Stimulated activated CD8-positive, alpha-beta memory T cell treated with anti-CD3 and anti-CD28 coated beads, Interleukin-15, amount 100 ng/mL, for 24 hours (primary cell): ENCODE measurements around the gene TPSD1.
"Not testable (repeated sequence)": the region's sequence is repeated elsewhere in the genome, so short reads cannot be mapped to it uniquely, and the experiment has no call there.

ENCODE experiments used
- DNase-seq: peaks from one replicate; pipeline ENCODE4 v3.0.0-alpha.2; 2020; ENCODE audit warnings: low read depth

TPSD1 gene

DNA sequence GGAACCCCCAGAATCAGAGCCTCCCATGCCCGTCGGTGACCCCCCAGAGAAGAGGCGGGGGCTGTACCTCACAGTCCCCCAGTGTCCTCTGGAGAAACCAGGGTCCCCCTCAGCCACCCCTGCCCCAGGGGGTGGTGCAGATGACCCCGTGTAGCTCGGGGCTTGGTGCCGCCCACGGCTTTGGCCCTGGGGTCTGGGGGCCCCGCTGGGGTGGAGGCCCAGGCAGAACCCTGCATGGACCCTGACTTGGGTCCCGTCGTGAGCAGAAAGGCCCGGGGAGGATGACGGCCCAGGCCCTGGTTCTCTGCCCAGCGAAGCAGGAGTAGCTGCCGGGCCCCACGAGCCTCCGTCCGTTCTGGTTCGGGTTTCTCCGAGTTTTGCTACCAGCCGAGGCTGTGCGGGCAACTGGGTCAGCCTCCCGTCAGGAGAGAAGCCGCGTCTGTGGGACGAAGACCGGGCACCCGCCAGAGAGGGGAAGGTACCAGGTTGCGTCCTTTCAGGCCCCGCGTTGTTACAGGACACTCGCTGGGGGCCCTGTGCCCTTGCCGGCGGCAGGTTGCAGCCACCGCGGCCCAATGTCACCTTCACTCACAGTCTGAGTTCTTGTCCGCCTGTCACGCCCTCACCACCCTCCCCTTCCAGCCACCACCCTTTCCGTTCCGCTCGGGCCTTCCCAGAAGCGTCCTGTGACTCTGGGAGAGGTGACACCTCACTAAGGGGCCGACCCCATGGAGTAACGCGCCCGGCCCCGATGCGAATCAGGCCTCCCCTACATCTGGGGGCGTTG lies 34.8 kb upstream of the TPSD1 start:
- no peak for DNase-seq

- DNase-seq = no peak
Measured at GRCh38 chr16:1221628-1222552, 34.0 kb upstream of the TPSD1 start.

DNA sequence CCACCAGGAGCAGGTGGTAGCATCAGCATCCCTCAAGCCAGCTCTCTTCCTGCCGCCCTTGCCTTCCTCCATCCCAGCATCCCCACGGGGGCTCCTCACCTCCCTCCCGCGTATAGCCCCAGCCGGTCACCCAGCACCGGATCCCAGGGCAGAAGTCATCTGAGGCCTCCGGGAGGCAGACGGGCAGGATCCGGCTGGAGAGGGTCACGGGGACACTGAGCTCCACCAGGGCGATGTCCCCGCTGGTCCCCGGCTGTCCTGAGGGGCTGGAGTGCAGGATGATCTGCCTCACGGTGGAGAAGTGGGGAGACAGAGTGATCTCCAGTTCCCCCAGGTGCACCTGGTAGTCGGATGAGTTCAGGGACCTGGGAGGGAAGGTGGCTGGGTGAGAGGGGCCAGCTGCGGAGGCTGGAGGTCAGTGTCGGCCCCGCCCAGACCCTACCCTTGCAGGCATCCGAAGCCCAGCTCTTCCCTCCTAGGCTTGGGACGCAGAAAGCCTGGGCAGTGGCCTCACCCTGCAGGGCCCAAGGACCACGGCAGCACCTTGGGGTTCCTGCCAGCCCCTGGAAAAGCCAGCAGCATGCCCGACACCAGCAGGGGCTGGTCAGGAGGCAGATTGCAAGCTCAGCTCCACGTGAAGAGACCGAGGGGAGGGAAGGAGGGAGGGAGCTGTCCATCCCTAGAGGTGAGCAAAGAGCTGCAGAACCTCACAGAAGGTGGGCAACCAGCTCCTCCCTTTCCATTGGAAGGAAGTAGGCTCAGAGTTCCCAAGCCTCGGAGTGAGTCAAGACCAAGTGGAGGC lies 33.1 kb upstream of the TPSD1 start:
- no peak for DNase-seq

- DNase-seq = no peak
Measured at GRCh38 chr16:1223355-1224214, 32.3 kb upstream of the TPSD1 start.

- DNase-seq = no peak
Measured at GRCh38 chr16:1224558-1224957, 31.3 kb upstream of the TPSD1 start.

GRCh38 chr16:1225051-1225451 lies 30.8 kb upstream of the TPSD1 start, which contains the start of gene TPSG1:
Gene TPSG1, minus strand, starts transcription at chr16:1225268. Its CDS starts 16 bp downstream, at chr16:1225252.
- DNase-seq = no peak

- not testable (repeated sequence) for DNase-seq
Measured at GRCh38 chr16:1225728-1226311, 30.0 kb upstream of the TPSD1 start.

DNA sequence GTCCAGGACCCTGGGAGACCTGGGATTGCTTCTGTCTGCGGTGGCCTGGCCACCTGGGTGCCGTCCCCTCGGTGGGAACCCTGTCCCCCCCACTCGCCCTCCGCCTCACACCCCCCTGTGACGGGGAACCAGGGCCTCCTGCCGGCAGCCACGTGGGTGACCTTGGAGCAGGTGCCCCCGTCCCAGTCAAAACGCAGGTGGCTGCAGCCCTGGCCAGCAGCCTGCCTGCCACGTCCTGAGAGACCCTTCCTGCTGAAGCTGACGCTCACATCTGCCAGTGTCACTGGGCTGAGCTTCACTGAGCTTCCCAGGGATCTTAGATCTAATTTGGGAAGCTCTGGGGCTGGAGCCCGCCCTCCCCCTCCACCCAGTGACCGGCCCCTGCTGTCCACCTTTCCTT lies 29.2 kb upstream of the TPSD1 start:
- DNase-seq = not testable (repeated sequence)

- not testable (repeated sequence) for DNase-seq
Measured at GRCh38 chr16:1228227-1228626, 27.6 kb upstream of the TPSD1 start.

GRCh38 chr16:1229476-1229875 lies 26.4 kb upstream of the TPSD1 start:
- DNase-seq = not testable (repeated sequence)

GRCh38 chr16:1230084-1230470 lies 25.8 kb upstream of the TPSD1 start, which contains the start of gene TPSB2:
Gene TPSB2, minus strand, starts transcription at chr16:1230184. Its CDS starts 233 bp downstream, at chr16:1229951.
- not testable (repeated sequence) for DNase-seq

DNA sequence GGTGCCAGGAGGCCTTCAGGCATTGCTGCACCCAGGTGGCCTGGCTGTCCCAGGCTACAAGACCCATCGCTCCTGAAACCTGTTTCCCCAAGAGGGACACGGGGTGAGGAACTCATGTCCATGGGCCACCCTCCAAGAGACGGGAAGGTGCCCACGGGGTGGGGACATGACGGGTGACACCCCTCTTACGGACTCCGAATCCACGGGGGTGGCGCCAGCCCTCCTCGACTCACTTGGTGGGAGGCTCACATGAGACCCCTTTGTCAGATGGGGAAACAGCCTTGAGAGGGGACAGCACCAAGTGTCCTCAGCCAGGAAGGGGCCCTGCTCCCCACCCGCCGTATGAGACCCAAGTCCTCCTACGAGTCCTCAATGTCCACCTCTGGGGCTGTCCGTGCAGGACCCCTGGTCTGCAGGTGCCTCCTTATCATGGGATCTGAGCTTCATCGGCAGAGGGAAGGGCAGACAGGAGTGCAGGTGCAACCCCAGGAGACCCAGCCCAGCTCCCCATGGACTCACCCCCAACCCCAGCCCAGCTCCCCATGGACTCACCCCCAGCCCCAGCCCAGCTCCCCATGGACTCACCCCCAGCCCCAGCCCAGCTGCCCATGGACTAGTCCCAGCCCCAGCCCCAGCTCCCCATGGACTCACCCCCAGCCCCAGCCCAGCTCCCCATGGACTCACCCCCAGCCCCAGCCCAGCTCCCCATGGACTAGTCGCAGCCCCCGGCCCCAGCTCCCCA lies 25.2 kb upstream of the TPSD1 start:
- DNase-seq = not testable (repeated sequence)

- not testable (repeated sequence) for DNase-seq
Measured at GRCh38 chr16:1231301-1231700, 24.6 kb upstream of the TPSD1 start.

- DNase-seq = not testable (repeated sequence)
Measured at GRCh38 chr16:1232049-1232748, 23.7 kb upstream of the TPSD1 start.

DNA sequence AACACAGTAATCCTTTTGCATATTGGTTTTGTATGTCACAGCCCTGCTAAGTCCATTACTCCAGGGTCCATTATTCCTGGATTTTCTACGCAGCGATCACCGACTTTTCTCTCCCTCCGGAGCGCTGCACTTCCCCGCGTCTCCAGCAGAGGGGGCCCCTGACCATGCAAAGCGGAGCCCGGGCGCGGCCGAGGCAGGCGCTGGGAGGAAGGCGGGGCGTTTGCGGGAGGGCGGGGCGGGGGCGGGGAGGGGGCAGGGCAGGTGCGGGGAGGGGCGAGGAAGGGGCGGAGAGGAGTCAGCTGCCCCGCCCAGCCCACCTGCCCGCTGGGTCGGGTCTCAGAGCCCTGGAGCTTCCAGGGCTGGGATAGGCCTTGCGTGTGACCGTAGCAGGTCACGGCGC lies 19.2 kb upstream of the TPSD1 start:
- not testable (repeated sequence) for DNase-seq

DNA sequence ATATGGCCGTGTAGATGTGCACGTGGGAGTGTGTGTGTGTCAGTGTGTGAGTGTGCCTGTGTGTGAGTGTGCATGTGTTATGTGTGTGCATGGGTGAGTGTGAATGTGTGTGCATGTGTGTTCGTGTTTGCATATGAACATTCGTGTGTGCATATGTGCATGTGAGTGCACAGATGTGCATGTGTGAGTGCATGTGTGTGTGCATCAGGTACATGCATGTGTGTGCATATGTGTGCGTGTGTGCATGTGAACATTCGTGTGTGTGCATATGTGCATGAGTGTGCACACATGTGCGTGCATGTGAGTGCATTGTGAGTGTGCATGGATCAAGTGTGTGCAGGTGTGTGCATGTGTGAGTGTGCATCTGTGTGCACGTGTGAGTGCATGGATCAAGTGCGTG lies 17.9 kb upstream of the TPSD1 start:
- DNase-seq = no peak

GRCh38 chr16:1238909-1239308 lies 17.0 kb upstream of the TPSD1 start:
- DNase-seq = not testable (repeated sequence)

DNA sequence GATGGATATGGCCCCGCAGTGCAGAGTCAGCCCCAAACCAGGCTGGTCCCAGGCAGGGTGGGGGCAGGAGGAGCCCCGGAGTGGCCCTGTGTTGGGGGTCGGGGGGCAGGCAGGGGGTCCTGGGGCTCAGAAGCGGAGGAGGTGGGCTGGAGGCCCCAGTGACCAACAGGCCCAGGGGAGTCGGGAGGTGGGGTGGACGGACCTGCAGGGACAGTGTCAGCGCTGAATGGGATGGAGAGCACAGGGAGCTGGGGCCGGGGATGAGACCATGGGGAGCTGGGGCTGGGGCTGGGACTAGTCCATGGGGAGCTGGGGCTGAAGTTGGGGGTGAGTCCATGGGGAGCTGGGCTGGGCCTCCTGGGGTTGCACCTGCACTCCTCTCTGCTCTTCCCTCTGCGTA lies 16.3 kb upstream of the TPSD1 start:
- DNase-seq = not testable (repeated sequence)

GRCh38 chr16:1240436-1240835 lies 15.4 kb upstream of the TPSD1 start, which contains the start of gene TPSAB1:
Gene TPSAB1, plus strand, starts transcription at chr16:1240705. Its CDS starts 234 bp downstream, at chr16:1240939.
- not testable (repeated sequence) for DNase-seq
